ENCODE results near the gene DEAF1.
A peak's percentile ranks its signal among the peaks of the same experiment; 100 is the strongest.
"Not testable (repeated sequence)": the region's sequence is repeated elsewhere in the genome, so short reads cannot be mapped to it uniquely, and the experiment has no call there.

The DEAF1 gene

DNA sequence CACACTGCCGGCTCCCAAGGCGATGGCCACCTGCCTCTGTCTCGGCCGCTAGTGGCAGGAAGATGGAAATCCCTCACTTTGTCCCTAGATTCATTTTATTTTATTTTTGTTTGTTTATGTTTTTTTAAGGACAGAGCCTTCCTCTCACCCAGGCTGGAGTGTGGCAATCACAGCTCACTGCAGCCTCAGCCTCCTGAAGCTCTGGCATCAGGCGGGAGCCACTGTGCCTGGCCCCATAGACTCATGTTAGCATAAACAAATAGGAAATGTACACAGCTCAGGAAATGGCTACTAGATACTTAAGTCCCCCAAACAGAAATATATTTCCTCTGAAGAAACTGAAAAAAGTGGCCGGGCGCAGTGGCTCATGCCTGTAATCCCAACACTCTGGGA lies 4.1 kb upstream of the DEAF1 start:
- no peak for DNase-seq

DNA sequence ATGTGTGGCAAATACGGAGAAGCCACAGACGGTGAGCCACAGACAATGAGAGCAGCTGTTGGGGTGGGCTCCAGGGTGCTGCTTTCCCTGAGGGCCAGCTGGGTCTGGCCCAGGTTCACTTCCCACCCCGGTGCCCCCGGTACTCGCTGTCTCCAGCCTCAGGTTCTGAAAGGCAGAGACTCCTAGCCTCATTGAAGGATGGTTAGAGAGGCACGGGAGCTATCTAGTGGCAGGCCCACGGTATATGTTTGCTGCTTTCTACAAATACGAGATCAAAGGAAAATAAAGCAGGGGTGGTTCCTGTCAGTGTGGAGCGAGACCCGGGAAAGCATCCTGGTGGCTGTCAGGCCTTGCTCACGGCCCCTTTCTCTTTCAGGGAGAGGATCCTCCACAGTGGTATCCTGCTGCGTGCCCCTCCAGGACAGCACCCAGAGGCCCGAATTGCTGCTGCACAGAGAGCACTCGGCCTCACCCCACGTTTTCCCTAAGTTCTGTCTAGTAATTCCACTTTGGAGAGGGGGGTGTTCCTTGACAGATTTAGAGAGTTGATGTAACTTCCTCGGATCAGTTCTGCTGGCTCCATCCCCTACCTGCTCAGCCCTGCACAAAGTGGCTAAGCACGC lies 3.6 kb upstream of the DEAF1 start:
- DNase-seq = no peak

- no peak for DNase-seq
These were observed 2.8 kb upstream of the DEAF1 start for GRCh38 chr11:697811-698311.

GRCh38 chr11:696955-697491 lies 2.0 kb upstream of the DEAF1 start:
- no peak for DNase-seq

DNA sequence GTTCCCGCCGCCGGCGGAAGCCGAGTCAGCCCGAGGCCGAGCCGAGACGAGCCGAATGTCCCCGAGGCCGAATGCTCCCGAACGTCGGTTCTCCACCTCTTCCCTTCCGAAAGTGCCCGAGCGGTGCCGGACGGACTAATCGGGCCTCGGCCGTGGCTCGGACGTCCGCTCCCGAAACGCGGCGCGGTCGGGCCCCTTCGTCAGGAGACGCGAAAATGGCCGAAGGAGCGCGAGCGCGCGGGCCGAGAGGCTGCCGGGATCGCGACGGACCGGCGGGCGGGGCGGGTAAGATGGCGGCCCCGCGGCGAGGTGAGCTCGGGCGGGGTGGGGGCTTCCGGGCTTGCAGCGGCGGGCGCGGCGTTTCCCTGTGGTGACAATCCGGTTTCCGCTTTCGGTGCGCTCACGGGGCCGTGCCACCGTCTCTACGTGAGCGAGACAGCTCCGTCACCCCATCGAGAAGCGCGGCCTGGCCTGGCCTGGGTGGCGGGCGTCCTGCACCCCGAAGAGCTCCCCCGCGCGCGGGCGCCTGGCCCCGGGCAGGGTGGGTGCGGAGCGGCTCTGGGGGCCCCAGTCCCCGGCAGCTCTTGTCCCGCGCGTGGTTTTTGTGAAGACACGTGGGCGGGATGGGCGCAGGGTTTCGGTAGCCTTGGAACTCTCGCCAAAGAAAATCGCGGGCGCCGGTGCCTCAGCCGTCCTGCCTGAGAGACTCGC lies 671 bp upstream of the DEAF1 start, which contains the start of gene TMEM80:
Gene TMEM80 (plus strand): TSS at position 279 of the 711 bp plus-strand sequence. CDS start 12 bp downstream, at position 291.
- peak; percentile 74 for DNase-seq

DNA sequence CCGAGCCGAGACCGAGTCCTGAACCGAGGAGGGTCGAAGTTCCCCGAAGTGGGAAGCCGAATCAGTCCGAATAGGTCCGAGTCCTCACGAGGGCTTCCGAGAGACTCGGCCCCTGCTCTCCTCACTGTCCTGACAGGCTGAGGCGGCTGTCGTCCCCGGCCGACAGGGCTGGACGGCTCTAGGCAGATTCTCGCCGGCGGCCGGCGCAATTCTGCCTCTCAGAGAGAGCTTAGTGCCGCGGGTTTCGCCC lies 191 bp upstream of the DEAF1 start:
- no peak for DNase-seq

DNA sequence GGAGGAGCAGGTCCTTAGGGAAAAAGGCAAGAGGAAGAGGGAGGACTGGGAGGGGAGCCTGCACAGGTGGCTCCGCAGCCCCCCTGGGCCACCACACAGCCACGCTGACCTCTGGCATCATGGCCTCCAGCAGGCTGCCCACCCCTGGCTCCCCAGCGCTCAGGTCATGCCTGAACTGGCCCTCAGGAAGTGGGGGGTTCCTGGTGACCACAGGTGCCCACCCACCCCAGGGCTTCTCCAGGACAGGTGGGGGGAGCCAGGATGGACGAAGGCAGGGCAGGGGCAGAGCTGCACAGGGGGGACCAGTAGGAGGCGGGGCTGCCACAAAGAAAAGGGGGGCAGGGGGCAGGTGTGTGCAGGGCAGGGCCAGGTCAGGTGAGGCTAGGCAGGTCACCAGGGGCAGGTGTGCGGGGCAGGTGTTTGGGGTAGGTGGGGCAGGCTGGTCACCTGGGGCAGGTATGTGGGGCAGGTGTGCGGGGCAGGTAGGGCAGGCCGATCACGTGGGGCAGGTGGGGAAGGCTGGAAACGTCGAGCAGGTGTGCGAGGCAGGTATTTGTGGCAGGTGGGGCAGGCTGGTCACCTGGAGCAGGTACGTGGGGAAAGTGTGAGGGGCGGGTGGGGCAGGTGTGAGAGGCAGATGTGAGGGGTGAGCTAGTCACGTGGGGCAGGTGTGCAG lies 997 bp downstream of the DEAF1 start:
- DNase-seq = no peak

- DNase-seq = no peak
These were observed 1.6 kb downstream of the DEAF1 start for GRCh38 chr11:693415-693831.

- DNase-seq = no peak
These were observed 2.1 kb downstream of the DEAF1 start for GRCh38 chr11:692824-693414.

GRCh38 chr11:691710-692590 lies 3.1 kb downstream of the DEAF1 start:
- no peak for DNase-seq

DNA sequence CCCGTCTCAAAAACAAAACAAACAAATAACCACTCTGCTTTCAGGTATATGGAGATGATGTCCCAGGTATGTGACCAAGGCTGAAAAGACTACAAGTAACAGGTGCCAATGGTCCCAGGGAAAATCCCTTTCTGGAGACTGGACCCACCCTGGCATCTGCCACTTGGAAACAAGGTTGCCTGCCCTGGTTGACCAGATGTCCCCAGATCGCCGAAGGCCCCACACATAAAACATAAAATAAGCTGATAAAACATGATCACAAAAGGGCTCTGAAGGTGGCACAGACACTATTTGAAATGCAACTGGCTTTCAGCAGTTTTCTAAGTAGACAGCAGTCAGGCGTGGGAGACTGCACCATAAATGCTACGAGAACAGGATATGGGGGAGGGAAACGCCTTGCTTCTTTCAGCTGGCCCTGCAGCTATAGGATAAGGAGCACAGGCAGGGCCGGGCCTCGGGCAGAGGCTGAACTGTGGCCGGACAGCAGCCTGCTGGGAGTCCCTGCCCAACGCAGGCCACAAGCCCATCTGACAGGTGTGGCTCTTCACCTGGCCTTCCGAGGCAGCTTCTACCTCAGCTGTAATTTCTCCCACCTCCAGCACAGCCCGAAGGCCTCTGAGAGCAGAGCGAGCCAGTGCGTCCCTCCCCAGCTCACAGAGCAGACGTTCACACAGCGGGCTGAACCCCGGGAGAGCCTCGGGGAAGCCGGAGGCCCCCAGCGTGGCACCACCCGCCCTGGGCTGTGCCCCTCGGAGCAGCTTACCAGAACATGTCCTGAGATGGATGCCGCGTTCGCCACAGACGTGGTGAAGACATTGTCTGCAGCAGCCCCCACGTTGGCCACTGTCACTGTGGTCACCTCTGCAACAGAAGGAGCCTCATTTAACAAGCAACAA lies 4.0 kb downstream of the DEAF1 start:
- no peak for DNase-seq

DNA sequence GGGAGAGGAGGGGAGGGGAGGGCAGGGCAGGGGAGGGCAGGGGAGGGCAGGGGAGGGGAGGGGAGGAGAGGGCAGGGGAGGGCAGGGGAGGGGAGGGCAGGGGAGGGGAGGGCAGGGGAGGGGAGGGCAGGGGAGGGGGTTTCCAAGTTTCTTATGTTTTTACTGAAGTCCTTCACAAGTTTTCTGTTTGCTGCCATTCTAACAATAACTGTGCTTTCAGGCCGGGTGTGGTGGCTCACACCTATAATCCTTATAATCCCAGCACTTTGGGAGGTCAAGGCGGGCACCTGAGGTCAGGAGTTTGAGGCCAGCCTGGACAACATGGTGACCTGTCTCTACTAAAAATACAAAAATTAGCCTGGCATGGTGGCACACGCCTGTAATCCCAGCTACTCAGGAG lies 4.8 kb downstream of the DEAF1 start:
- not testable (repeated sequence) for DNase-seq

DNA sequence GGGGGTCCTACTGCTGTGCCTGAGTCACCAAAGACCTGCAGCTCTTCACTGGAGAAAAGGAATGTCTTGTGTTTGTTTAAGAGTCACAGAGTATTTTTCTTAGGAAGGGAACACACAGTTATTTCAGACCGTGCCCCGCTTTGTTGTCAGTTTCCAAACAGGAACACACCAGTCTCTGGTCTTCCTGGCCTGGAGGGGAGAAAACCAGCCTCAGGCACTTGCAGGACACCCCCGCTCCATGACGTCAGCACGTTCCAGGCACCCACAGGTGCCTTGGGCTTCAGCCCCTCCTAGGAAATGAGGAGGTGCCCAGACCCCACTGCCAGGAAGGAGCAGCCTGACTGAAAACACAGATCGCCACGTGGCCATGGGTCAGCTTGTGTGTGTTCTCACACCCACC lies 5.4 kb downstream of the DEAF1 start:
- no peak for DNase-seq

GRCh38 chr11:688681-689080 lies 6.3 kb downstream of the DEAF1 start:
- DNase-seq = no peak

DNA sequence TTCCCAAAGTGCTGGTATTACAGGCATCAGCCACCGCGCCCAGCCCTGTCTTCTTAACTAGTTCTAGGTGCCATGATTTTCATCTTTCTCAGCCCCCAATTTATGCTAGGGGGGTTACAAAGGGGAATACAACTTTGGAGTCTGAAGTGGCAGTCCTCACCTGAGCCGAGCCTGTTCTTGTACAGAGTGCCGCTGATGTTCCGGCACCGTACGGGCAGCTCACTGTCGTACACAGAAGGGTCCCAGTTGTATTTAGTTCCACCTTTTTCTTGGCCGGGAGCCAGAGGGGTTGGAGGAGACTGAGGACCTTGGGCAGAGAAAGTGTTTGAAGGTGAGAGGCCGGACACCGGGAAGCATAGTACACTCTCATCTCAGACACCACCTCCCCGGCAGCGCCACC lies 7.3 kb downstream of the DEAF1 start:
- no peak for DNase-seq

DNA sequence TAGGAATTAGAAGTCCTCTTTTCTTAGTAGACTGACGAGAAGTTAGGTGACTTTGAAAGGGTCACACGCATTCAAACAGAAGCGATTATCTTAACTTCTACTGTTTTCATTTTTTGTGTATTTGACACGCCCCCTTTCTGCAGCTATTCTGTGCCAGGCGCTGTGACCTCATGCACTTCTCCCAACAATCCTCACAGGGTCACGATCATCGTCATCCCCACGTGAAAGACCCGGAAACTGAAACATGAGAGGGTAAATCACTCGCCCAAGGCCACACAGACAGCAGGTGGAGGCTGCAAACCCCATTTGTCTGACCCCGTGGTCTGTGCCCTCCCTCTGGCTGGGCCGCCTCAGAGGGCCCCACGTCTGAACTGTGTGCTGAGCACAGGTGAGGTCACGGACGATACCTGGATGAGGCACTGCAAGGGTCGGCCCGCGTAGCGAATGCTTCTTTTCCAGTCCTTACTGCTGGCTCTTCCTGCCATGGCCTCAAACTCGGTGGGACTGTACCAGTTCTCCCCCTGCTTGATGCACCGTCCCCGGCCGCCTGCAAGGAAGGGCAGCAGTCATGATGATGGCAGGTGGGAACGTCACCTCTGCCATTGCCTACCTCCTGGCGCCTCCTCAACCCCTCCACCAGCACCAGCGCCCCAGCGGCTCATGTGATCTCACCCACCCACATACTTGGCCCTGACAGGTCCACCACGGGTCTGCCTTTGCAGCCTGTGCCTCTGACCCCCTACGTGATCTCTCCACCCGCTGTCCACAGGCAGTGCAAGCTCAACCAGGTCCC lies 8.4 kb downstream of the DEAF1 start:
- DNase-seq = no peak

DNA sequence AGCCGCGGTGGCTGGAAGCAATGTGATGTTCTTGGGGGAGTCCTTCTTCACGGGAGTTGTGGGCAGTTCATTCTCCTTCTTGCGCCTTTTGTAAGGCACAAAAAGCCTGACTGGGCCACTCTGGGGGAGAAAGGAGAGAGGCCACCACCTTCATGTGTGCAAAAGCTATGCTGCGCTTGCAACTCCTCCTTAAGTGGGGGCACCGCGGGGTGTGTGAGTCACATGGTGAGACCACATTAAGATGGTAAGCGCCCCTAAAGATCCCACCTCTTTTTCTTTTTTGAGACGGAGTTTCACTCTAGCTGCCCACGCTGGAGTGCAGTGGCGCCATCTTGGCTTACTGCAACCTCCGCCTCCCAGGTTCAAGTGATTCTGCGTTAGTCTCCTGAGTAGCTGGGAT lies 14.1 kb downstream of the DEAF1 start:
- DNase-seq = no peak

DNA sequence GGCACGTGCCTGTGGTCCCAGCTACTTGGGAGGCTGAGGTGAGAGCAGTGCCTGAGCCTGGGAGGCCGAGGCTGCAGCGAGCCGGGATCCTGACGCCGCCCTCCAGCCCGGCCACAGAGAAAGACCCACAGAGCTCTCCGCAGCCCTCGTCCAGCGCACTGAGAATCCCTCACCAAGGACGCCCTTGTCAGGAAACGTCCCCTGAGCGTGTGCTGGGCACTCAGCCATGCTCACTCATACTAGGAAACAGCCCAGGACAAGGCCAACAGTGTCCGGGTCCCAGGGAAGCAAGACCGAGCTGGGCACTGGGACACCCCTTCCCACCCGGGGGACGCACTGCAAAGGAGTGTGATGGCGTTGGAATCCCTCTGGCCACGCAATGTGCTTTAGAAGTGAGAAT lies 14.5 kb downstream of the DEAF1 start:
- no peak for DNase-seq

GRCh38 chr11:679271-680207 lies 15.5 kb downstream of the DEAF1 start:
- DNase-seq = no peak
